ENCODE results near the gene SMYD2. TPM values are rescaled to one million over a fixed set of nuclear protein-coding genes. Genes with fewer than 3 reads are reported as not detected.

Gene SMYD2
- 43.2 TPM for total RNA-seq

GRCh38 chr1:214281021-214281719, at the start of gene SMYD2:
TSS of gene SMYD2 (plus strand) at chr1:214281159. CDS start at chr1:214281255, 96 bp downstream.
- FAIRE-seq (no peak), DNase-seq (ENCODE audit: low spot score in 2 of 2) (peak; percentile 65 to 74)

- DNase-seq (ENCODE audit: low spot score in 2 of 2) (no peak), FAIRE-seq (no peak)
Measured at GRCh38 chr1:214233856-214234634, 46.9 kb upstream of the SMYD2 start.

DNA sequence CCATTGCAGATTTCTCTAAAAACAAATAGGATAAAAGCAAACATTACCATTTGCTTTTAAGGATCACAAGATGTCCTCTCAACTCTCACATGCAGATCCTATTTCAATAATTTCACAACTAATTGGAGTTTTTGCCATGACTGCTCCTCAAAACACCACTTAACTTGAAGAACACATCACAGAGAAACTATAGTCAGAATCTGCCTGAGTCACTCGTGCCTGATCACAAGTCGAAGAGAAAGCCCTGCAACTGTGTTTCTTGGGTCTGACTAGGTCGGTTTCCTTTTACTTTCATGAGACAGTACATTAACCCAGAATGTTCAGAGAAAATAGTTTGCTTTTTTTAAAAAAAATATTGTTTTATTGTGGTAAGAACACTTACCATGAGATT, 46.3 kb upstream of the SMYD2 start:
- DNase-seq (ENCODE audit: low spot score in 2 of 2) = no peak
- no peak for FAIRE-seq

GRCh38 chr1:214236477-214236876, 44.5 kb upstream of the SMYD2 start:
- no peak for FAIRE-seq
- no peak for DNase-seq (ENCODE audit: low spot score in 2 of 2)

DNA sequence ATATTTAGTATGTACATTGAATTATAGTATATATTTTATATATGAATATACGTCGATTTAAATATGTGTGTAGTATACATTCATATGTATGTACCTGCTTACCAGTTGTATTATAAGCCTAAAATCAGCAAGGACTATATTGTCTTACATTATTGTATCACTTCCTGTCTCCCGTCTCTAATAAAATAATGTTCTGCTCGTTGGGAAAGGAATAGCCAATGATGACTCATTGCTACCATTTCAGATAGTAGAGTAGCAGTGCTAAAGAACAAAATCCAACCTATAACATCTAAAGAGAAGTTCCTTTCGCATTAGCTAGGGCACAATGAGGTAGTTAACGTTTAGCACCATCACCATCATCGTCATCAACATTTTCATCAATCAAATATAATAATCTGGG, 39.9 kb upstream of the SMYD2 start:
- no peak for FAIRE-seq
- DNase-seq (ENCODE audit: low spot score in 2 of 2) = no peak

DNA sequence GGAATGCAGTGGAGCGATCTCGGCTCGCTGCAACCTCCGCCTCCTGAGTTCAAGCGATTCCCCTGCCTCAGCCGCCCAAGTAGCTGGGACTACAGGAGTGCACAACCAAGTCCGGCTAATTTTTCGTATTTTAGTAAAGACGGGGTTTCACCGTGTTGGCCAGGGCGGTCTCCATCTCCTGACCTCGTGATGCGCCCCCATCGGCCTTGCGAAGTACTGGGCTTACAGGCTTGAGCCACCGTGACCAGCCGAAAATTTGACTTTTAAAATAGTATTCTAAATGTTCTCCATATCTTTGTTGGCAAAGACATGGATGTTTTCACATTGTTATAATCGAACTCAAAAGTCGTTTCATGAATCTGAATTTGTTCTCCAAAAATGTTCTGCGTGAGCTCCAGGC, 36.7 kb upstream of the SMYD2 start:
- no peak for FAIRE-seq
- DNase-seq (ENCODE audit: low spot score in 2 of 2) = no peak

GRCh38 chr1:214244841-214245240, 36.1 kb upstream of the SMYD2 start:
- FAIRE-seq = no peak

GRCh38 chr1:214247501-214248041, 33.4 kb upstream of the SMYD2 start:
- FAIRE-seq = no peak
- no peak for DNase-seq (ENCODE audit: low spot score in 2 of 2)

More at GRCh38 chr1:214244841-214245240, 36.1 kb upstream of the SMYD2 start:
- no peak for DNase-seq (ENCODE audit: low spot score in 2 of 2)

DNA sequence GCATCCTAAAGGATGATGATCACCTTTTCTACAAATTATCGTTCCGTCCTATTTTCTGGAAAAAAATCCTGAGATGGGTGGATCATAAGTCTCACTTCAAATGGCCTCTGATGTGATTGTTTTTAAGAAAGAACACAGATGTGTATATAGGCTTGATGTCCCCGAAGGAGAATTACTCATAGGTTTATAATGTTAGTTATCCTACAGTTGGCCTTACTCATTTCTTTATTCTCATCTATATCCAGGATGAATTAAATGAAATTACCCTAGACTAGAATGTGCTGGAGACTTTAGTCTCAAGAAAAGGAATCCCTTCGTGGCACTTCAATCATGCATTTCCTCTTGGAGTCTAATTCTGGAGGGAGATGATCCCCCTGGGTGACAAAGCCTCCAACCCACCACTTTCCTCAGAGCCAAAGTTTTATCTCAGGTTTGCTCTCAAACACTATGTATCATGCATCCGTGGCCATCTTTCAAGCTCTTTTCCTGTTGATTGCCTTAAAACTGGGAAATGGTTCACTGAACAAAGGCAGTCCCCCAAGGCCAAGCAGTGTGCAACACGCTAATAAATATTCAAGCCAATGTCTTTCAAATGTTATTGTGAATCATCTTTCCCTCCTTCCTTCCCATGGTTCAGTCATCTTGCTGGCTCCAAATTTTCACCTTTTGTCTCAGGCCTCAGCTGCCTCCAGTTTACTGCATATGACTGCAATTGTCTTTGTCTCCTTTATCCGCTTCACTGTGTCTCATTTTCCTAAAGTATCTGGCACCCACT, 32.5 kb upstream of the SMYD2 start:
- no peak for DNase-seq (ENCODE audit: low spot score in 2 of 2)
- FAIRE-seq = no peak

- no peak for FAIRE-seq
- no peak for DNase-seq (ENCODE audit: low spot score in 2 of 2)
Measured at GRCh38 chr1:214249651-214250050, 31.3 kb upstream of the SMYD2 start.

- DNase-seq (ENCODE audit: low spot score in 2 of 2) (no peak), FAIRE-seq (no peak)
Measured at GRCh38 chr1:214251354-214251753, 29.6 kb upstream of the SMYD2 start.

GRCh38 chr1:214255509-214255908, 25.4 kb upstream of the SMYD2 start:
- FAIRE-seq = no peak
- DNase-seq (ENCODE audit: low spot score in 2 of 2) = no peak

GRCh38 chr1:214259353-214259977, 21.5 kb upstream of the SMYD2 start:
- no peak for FAIRE-seq

GRCh38 chr1:214260561-214261205, 20.3 kb upstream of the SMYD2 start:
- DNase-seq (ENCODE audit: low spot score in 2 of 2) = no peak
- no peak for FAIRE-seq

More at GRCh38 chr1:214259353-214259977, 21.5 kb upstream of the SMYD2 start:
- DNase-seq (ENCODE audit: low spot score in 2 of 2) = no peak

- FAIRE-seq (no peak), DNase-seq (ENCODE audit: low spot score in 2 of 2) (peak in 1 of 2 donors; percentile 54)
Measured at GRCh38 chr1:214261206-214262123, 19.5 kb upstream of the SMYD2 start.

- FAIRE-seq = no peak
- DNase-seq (ENCODE audit: low spot score in 2 of 2) = no peak
Measured at GRCh38 chr1:214264196-214264595, 16.8 kb upstream of the SMYD2 start.

DNA sequence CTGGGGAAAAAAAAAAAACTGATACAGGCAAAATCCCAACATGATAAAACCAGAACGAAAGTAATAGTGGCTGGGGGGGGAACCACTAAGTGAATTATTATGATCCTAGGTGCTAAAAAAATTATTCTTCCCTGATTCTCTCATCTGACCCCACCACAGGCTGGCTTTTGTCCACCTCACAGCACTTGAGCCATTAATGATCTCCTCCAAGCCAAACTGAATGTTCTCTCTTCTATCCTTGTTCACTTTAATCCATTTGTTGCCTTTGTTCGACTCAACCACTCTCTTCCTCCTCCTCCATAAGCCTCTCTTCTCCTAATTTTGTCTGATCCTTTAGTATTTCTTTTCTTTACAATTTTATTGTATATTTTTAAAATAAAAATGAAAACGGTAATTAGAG, 16.0 kb upstream of the SMYD2 start:
- no peak for DNase-seq (ENCODE audit: low spot score in 2 of 2)
- FAIRE-seq = no peak

- FAIRE-seq = no peak
- no peak for DNase-seq (ENCODE audit: low spot score in 2 of 2)
Measured at GRCh38 chr1:214270097-214270650, 10.8 kb upstream of the SMYD2 start.

All from frontal cortex (tissue), 4 donors.